GM23248 (cell line): ENCODE results near the gene DCTN4. TPM values are rescaled to one million over a fixed set of nuclear protein-coding genes. Genes with fewer than 3 reads are reported as not detected.

Experiments
- DNase-seq: peaks from one replicate; pipeline ENCODE4 v3.0.0-alpha.2; 2015
- H2AFZ ChIP-seq: fragments of 200-600 bp; sonication (generic); 2 replicates; pipeline ENCODE4 v1.6.1; 2016; ENCODE audit warnings: antibody characterized with exemption
- H3F3A ChIP-seq: fragments of 200-600 bp; sonication (generic); 2 replicates; pipeline ENCODE4 v1.6.1; 2016; ENCODE audit warnings: mild to moderate bottlenecking, antibody characterized with exemption, mixed run types; ENCODE audit not compliant: insufficient read depth
- H3K27ac ChIP-seq: fragments of 200-600 bp; sonication (generic); 2 replicates; pipeline ENCODE4 v1.5.1; 2016; ENCODE audit warnings: mild to moderate bottlenecking
- H3K27me3 ChIP-seq: fragments of 200-600 bp; sonication (generic); replicated peaks from 2 replicates; pipeline ENCODE4 v1.6.1; 2016; ENCODE audit warnings: mild to moderate bottlenecking; ENCODE audit not compliant: insufficient read depth
- H3K36me3 ChIP-seq: fragments of 200-600 bp; sonication (generic); 2 replicates; pipeline ENCODE4 v1.6.1; 2016; ENCODE audit warnings: low read depth, mild to moderate bottlenecking
- H3K4me1 ChIP-seq: fragments of 200-600 bp; sonication (generic); 2 replicates; pipeline ENCODE4 v1.6.1; 2016; ENCODE audit warnings: mild to moderate bottlenecking; ENCODE audit not compliant: insufficient read depth
- H3K4me2 ChIP-seq: fragments of 200-600 bp; sonication (generic); one replicate; pipeline ENCODE4 v1.6.1; 2016; ENCODE audit warnings: mild to moderate bottlenecking; ENCODE audit not compliant: unreplicated experiment
- H3K4me3 ChIP-seq: fragments of 200-600 bp; sonication (generic); 2 replicates; pipeline ENCODE4 v1.5.1; 2016; ENCODE audit warnings: mild to moderate bottlenecking
- H3K79me2 ChIP-seq: fragments of 200-600 bp; sonication (generic); 2 replicates; pipeline ENCODE4 v1.6.1; 2016; ENCODE audit warnings: mild to moderate bottlenecking; ENCODE audit not compliant: insufficient read depth
- H3K9ac ChIP-seq: fragments of 200-600 bp; sonication (generic); 2 replicates; pipeline ENCODE4 v1.6.1; 2016; ENCODE audit warnings: mild to moderate bottlenecking
- H3K9me2 ChIP-seq: fragments of 200-600 bp; sonication (generic); 2 replicates; pipeline ENCODE4 v1.6.1; 2016; ENCODE audit warnings: mixed run types, mild to moderate bottlenecking, moderate library complexity; ENCODE audit not compliant: insufficient read depth
- H3K9me3 ChIP-seq: fragments of 200-600 bp; sonication (generic); one replicate; pipeline ENCODE4 v1.6.1; 2017; ENCODE audit warnings: low read depth
- H4K20me1 ChIP-seq: fragments of 200-600 bp; sonication (generic); 2 replicates; pipeline ENCODE4 v1.6.0; 2016; ENCODE audit not compliant: insufficient read depth
- EZH2 ChIP-seq: fragments of 200-600 bp; sonication (generic); IDR thresholded peaks from 2 replicates; pipeline ENCODE4 v1.6.1; 2018; ENCODE audit warnings: antibody characterized with exemption, mild to moderate bottlenecking; ENCODE audit not compliant: insufficient read depth, poor library complexity, severe bottlenecking
- EZH2phosphoT487 ChIP-seq: fragments of 200-600 bp; sonication (generic); IDR thresholded peaks from 2 replicates; pipeline ENCODE4 v1.6.1; 2018; ENCODE audit warnings: antibody characterized with exemption, moderate library complexity, mild to moderate bottlenecking, low read depth; ENCODE audit not compliant: insufficient read depth
- WGBS, 2 experiments: methylation state at CpG; one replicate each; pipeline ENCODE4 v1.1.6; 2015 to 2017; ENCODE audit warnings: low lambda C conversion rate in 2 of 2, low coverage in 1 of 2; ENCODE audit errors: missing lambda C conversion rate in 2 of 2; 5-methylcytosine and 5-hydroxymethylcytosine counted together
- in situ Hi-C: fragments of 300-500 bp; cut with MboI; formaldehyde crosslinking; loops from 2 replicates; pipeline ENCODE4 v1.15.0; 2020
- polyA plus RNA-seq: library from polyadenylated mRNA; unstranded; fragments of >200 nt; fragmentation: Nextera tagmentation; extraction: Ambion mirVana; gene quantifications from 2 replicates; pipeline ENCODE4 v1.2.1, GENCODE V29; 2016
- total RNA-seq: library from RNA; depleted of rRNA; stranded (reverse); fragments of >200 nt; shearing (Covaris generic); gene quantifications from 2 replicates; pipeline ENCODE4 v1.2.3, GENCODE V29; 2014; rRNA removed

Gene DCTN4
- total and polyA plus RNA-seq, 2 experiments from 2014 or later = 34.5 to 47.1 TPM

DNA sequence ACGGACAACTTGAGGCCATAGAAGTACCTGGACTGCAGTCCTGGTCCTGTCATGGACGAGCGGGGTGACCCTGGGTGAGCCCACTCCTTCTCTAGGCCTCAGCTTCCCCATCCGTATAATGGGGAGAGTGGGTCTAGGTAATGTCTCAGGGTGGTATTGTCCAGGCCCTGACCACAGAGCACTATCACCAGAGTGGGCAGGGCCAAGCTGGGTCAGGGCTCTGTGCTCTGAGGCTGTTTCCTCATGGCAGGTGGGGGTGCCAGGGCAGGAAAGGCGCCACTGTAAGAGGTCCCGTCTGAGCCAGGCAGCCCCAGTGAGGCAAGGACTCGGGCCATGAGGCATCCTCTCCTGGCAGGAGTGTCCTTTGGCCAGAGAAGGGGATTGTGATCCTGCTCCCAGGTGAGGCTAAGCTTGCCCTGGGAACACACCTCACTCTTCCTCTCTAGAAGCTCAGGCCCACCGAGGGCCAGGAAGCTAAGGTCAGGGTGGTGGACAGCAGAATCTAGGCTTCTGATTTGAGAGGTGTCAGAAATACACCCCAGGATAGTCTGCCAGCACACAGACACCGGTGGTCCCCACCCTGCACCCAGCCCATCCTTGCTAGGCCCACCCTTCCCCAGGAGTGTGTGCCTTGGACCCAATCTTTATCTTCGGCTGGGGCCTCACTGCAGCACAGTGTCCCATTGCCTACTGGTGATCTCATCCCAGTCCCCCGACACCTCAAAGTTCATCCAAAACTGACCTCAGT, 99.3 kb downstream of the DCTN4 start:
- Histone ChIP-seq H3K27ac (no peak overlapping the region), H3K9me2 (no peaks in the 10 kb centered on the region), H3K9ac (no peak overlapping the region), H3K4me1 (0 out of 2 replicates have a peak, but pooled peaks cover 4% of the 10 kb centered on the region), H3K79me2 (no peaks in the 10 kb centered on the region), H4K20me1 (no peaks in the 10 kb centered on the region), H3K4me2 (no peak overlapping the region), H3F3A (0 out of 2 replicates have a peak, but pooled peaks cover 5% of the 10 kb centered on the region), H3K4me3 (no peak overlapping the region), H3K36me3 (no peaks in the 10 kb centered on the region), H2AFZ (no peak overlapping the region), H3K27me3 (no peaks in the 10 kb centered on the region), H3K9me3 (no peaks in the 10 kb centered on the region)
- in situ Hi-C loops = no loop called here
- 78 to 85% methylated on average over 9 to 11 of the region's 11 CpGs for WGBS, 2 experiments
- no peak for DNase-seq
- TF ChIP-seq EZH2 = no peak
- no peak for TF ChIP-seq EZH2phosphoT487

GRCh38 chr5:150658699-150659265, 100.0 kb downstream of the DCTN4 start:
- no peak overlapping the region for H3K4me3 ChIP-seq
- H4K20me1 ChIP-seq = no peaks in the 10 kb centered on the region
- no peaks in the 10 kb centered on the region for H3K36me3 ChIP-seq
- 0 out of 2 replicates have a peak, but pooled peaks cover 8% of the 10 kb centered on the region for H3F3A ChIP-seq
- in situ Hi-C loops = no loop called here
- 75 to 83% methylated on average over 3 of the region's 3 CpGs for WGBS, 2 experiments
- no peak overlapping the region for H3K27ac ChIP-seq
- H3K79me2 ChIP-seq = no peaks in the 10 kb centered on the region
- no peaks in the 10 kb centered on the region for H3K9me3 ChIP-seq
- no peaks in the 10 kb centered on the region for H3K27me3 ChIP-seq
- H3K9ac ChIP-seq = no peak overlapping the region
- 0 out of 2 replicates have a peak, but pooled peaks cover 4% of the 10 kb centered on the region for H3K4me1 ChIP-seq
- TF ChIP-seq EZH2phosphoT487 (no peak), EZH2 (no peak)
- no peak overlapping the region for H2AFZ ChIP-seq
- H3K9me2 ChIP-seq = no peaks in the 10 kb centered on the region
- DNase-seq = no peak
- H3K4me2 ChIP-seq = no peak overlapping the region

Other genes with a start within 250 kb of the DCTN4 start
- gene SYNPO, start 118.4 kb downstream of the DCTN4 start, total RNA-seq = 6.1 and 7.7 TPM in 2 replicates
- 5.6 and 6.3 TPM in 2 replicates for gene SYNPO, start 118.4 kb downstream of the DCTN4 start, polyA plus RNA-seq
- 0.13 and 0.32 TPM in 2 replicates for gene MYOZ3, start 97.8 kb downstream of the DCTN4 start, total RNA-seq
- gene MYOZ3, start 97.8 kb downstream of the DCTN4 start, polyA plus RNA-seq = 0.18 and 0.71 TPM in 2 replicates
- 24.6 and 25.8 TPM in 2 replicates for gene RBM22, start 58.0 kb downstream of the DCTN4 start, total RNA-seq
- 35.5 and 36.7 TPM in 2 replicates for gene RBM22, start 58.0 kb downstream of the DCTN4 start, polyA plus RNA-seq
- gene SMIM3, start 19.7 kb upstream of the DCTN4 start, total RNA-seq = 64.9 and 88.3 TPM in 2 replicates
- gene SMIM3, start 19.7 kb upstream of the DCTN4 start, polyA plus RNA-seq = 72.2 and 73.8 TPM in 2 replicates
- not detected in 2 replicates for gene IRGM, start 87.5 kb upstream of the DCTN4 start, total RNA-seq
- not detected in 2 replicates for gene IRGM, start 87.5 kb upstream of the DCTN4 start, polyA plus RNA-seq
- gene ZNF300, start 146.0 kb upstream of the DCTN4 start, total RNA-seq = 2.0 and 5.1 TPM in 2 replicates
- gene ZNF300, start 146.0 kb upstream of the DCTN4 start, polyA plus RNA-seq = 2.9 and 3.0 TPM in 2 replicates